CD4-positive, alpha-beta memory T cell (primary cell): ENCODE data around the gene FCGR3B. TPM values are rescaled to one million over a fixed set of nuclear protein-coding genes. Genes with fewer than 3 reads are reported as not detected.
A peak's percentile ranks its signal among the peaks of the same experiment; 100 is the strongest.
"Not testable (repeated sequence)": the region's sequence is repeated elsewhere in the genome, so short reads cannot be mapped to it uniquely, and the experiment has no call there.

Experiments
- CTCF ChIA-PET: fragments of 350-600 bp; sonication (Branson Sonifier 250); formaldehyde crosslinking; loops from one replicate; lab custom pipeline; 2021; ENCODE audit warnings: inconsistent platforms; ENCODE audit not compliant: partially characterized antibody; lab: Charles Lee
- POLR2A ChIA-PET: fragments of 350-600 bp; sonication (Branson Sonifier 250); formaldehyde crosslinking; loops from one replicate; lab custom pipeline; 2021; ENCODE audit not compliant: partially characterized antibody; lab: Charles Lee
- DNase-seq, 5 donors: peaks; one replicate each; pipeline versions ENCODE4 v3.0.0 to v3.0.0-alpha.2; 2020 to 2022; ENCODE audit warnings: mixed read lengths in 1 of 5
- H3K27ac ChIP-seq: one replicate; pipeline ENCODE4 v1.7.0; 2013; ENCODE audit warnings: low read depth, low read length
- H3K27me3 ChIP-seq: 2 replicates; pipeline ENCODE4 v1.7.0; 2013; ENCODE audit warnings: mild to moderate bottlenecking, low read length, moderate library complexity; ENCODE audit not compliant: insufficient read depth
- H3K36me3 ChIP-seq: 2 replicates; pipeline ENCODE4 v1.7.0; 2013; ENCODE audit warnings: mild to moderate bottlenecking, low read length, moderate library complexity; ENCODE audit not compliant: insufficient read depth
- H3K4me1 ChIP-seq: 2 replicates; pipeline ENCODE4 v1.7.0; 2013; ENCODE audit warnings: mild to moderate bottlenecking, low read length, moderate library complexity; ENCODE audit not compliant: insufficient read depth
- H3K4me3 ChIP-seq, 2 donors: one replicate each; pipeline ENCODE4 v1.7.0; 2013; ENCODE audit warnings: low read length in 2 of 2, mild to moderate bottlenecking in 1 of 2
- H3K9me3 ChIP-seq, 2 donors: one replicate each; pipeline ENCODE4 v1.7.0; 2013; ENCODE audit warnings: low read length in 2 of 2, control low read depth in 1 of 2; ENCODE audit not compliant: control insufficient read depth in 1 of 2
- H3K27ac Mint-ChIP-seq, 7 donors: one replicate each; pipeline ENCODE4 v1.8.0; 2020 to 2021; ENCODE audit warnings: mixed read lengths in 7 of 7, mild to moderate bottlenecking in 6 of 7, inconsistent platforms in 3 of 7, moderate library complexity in 3 of 7
- H3K27me3 Mint-ChIP-seq, 2 donors: one replicate each; pipeline ENCODE4 v1.8.0; 2020 to 2021; ENCODE audit warnings: mixed read lengths in 2 of 2
- H3K36me3 Mint-ChIP-seq, 2 donors: one replicate each; pipeline ENCODE4 v1.8.0; 2020 to 2021; ENCODE audit warnings: mixed read lengths in 2 of 2, inconsistent platforms in 1 of 2, mild to moderate bottlenecking in 1 of 2
- H3K4me1 Mint-ChIP-seq, 4 donors: one replicate each; pipeline ENCODE4 v1.8.0; 2020 to 2021; ENCODE audit warnings: mixed read lengths in 4 of 4, mild to moderate bottlenecking in 1 of 4
- H3K4me3 Mint-ChIP-seq, 8 donors: one replicate each; pipeline ENCODE4 v1.8.0; 2020 to 2021; ENCODE audit warnings: mixed read lengths in 8 of 8, mild to moderate bottlenecking in 7 of 8, moderate library complexity in 6 of 8, inconsistent platforms in 3 of 8
- H3K9me3 Mint-ChIP-seq, 8 donors: one replicate each; pipeline ENCODE4 v1.8.0; 2020 to 2021; ENCODE audit warnings: mixed read lengths in 8 of 8, mild to moderate bottlenecking in 5 of 8, inconsistent platforms in 3 of 8, moderate library complexity in 1 of 8
- intact Hi-C: fragments of 100-400 bp; cut with micrococcal nuclease; formaldehyde crosslinking; loops from one replicate; pipeline ENCODE4 v1.15.1; 2023
- polyA plus RNA-seq, 2 donors: library from polyadenylated mRNA; unstranded; fragments of 300-500 nt; fragmentation: Illumina TruSeq; gene quantifications; one replicate each; pipeline ENCODE4 v1.2.3, GENCODE V29; 2021
- total RNA-seq, 2 experiments: library from RNA; stranded (reverse); gene quantifications; one replicate each; pipeline ENCODE4 v1.2.3, GENCODE V29; 2021

The FCGR3B gene
- total and polyA plus RNA-seq, 4 experiments from 2014 or later = not detected

DNA sequence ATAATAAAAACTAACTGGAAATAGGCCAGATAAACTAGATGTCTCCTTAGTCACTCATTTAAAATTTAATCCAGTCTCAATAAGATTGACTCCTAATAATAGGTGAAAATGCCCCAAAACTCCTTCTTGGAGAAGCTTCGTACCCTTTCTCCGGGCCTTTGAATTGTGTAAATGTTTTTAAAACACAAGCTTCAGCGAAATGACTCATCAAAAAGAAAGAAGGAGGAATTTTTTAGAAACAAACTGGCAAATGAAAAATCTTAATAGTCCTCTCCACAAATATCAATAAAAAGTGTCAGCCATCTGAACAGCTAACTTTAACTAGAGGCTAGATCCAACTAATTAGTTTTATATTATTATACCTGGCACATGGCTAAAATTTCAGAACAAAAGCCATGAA lies 33.9 kb downstream of the FCGR3B start:
- H3K36me3 ChIP-seq, DNase-seq, H3K4me1 Mint-ChIP-seq, H3K4me1 ChIP-seq, H3K9me3 ChIP-seq, H3K9me3 Mint-ChIP-seq, H3K27ac ChIP-seq, intact Hi-C loops, H3K4me3 Mint-ChIP-seq, H3K27ac Mint-ChIP-seq, H3K36me3 Mint-ChIP-seq, CTCF ChIA-PET, H3K27me3 ChIP-seq, H3K27me3 Mint-ChIP-seq, POLR2A ChIA-PET, H3K4me3 ChIP-seq: not testable (repeated sequence)

DNA sequence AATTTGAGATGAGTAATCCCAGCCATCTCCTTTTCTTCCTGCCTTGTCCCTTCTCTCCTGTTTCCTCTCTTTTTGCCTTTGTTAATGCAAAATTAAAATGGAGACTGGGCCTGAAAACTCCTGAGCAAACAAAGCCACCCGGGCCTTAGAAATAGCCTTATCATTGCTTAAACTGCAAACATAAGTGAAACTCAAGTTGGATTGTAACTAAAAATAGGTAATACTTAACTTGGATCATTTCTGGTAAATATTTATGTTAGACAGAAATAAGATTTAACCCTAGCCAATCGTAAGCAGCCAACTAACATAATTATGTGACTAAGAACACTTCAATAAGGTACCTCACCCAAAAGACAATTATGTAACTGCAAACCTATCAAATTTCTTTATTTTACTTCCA lies 35.4 kb downstream of the FCGR3B start:
- H3K36me3 Mint-ChIP-seq, H3K4me3 ChIP-seq, H3K27ac ChIP-seq, H3K27me3 Mint-ChIP-seq, H3K4me3 Mint-ChIP-seq, CTCF ChIA-PET, intact Hi-C loops, H3K4me1 Mint-ChIP-seq, H3K9me3 Mint-ChIP-seq, H3K36me3 ChIP-seq, H3K9me3 ChIP-seq, DNase-seq, H3K27me3 ChIP-seq, H3K4me1 ChIP-seq, POLR2A ChIA-PET: not testable (repeated sequence)
- peak overlapping the region in 1 of 7 donors; percentile 83 for H3K27ac Mint-ChIP-seq

DNA sequence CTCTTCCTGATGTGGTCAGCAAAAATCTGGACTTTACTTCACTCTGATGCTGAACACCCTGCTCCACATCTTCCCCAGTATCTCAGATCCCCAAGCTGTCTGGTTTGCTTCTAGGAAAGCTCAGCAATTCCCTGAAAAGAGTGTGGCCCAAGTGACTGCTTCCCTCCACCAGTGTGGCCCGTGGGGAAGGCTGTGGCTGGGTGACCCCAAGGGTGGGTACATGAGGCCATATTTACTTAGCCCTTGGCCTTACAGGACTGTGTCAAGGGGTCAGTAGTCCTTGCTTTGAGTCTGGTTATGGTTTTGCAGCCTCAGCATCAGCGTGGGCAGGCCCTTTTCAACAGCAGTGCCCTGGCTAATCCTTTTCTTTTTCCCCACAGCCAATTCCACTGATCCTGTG lies 35.8 kb downstream of the FCGR3B start:
- DNase-seq, H3K4me1 ChIP-seq, CTCF ChIA-PET, intact Hi-C loops, H3K4me3 Mint-ChIP-seq, H3K27ac ChIP-seq, H3K27me3 Mint-ChIP-seq, H3K4me1 Mint-ChIP-seq, H3K9me3 ChIP-seq, H3K4me3 ChIP-seq, H3K9me3 Mint-ChIP-seq, H3K36me3 Mint-ChIP-seq, POLR2A ChIA-PET, H3K27me3 ChIP-seq, H3K36me3 ChIP-seq: not testable (repeated sequence)
- H3K27ac Mint-ChIP-seq = peak overlapping the region in 1 of 7 donors; percentile 83

DNA sequence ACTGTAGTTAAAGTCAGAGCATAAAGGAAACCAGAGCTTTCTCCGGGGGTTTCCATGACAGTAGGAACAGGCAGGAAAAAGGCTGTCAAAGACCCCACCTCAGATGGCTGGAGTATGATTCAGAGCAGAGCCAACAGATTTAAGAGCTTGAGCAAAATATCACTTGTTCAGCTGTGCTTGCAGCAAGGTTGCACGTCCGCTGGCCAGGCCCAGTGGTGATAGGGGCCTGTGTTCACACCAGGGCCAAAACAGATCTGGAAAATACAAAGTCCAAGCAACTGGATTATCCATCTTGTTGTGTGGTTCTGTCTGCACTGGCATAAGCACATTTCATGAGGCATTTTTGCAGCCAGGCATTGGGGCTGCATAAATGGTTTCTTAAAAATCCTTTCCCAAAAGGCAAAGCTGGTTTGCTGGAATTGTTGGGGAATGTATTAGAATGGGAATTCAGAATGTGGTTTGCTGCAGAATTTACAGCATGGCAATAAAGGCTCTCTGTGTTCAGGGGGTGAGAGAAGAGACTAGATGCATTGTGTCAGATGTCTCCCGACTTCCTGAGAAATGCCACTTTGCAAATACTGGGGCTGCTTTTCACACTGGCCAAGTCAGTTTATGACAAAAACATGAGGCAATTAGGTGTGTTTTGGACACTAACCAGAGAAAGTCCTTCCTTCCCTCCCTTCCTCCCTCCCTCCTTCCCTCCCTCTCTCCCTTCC lies 36.5 kb downstream of the FCGR3B start:
- POLR2A ChIA-PET, intact Hi-C loops, DNase-seq, H3K27ac ChIP-seq, H3K4me1 Mint-ChIP-seq, CTCF ChIA-PET, H3K27ac Mint-ChIP-seq, H3K9me3 ChIP-seq, H3K4me1 ChIP-seq, H3K4me3 ChIP-seq, H3K27me3 Mint-ChIP-seq, H3K27me3 ChIP-seq, H3K36me3 Mint-ChIP-seq, H3K36me3 ChIP-seq, H3K4me3 Mint-ChIP-seq, H3K9me3 Mint-ChIP-seq: not testable (repeated sequence)

DNA sequence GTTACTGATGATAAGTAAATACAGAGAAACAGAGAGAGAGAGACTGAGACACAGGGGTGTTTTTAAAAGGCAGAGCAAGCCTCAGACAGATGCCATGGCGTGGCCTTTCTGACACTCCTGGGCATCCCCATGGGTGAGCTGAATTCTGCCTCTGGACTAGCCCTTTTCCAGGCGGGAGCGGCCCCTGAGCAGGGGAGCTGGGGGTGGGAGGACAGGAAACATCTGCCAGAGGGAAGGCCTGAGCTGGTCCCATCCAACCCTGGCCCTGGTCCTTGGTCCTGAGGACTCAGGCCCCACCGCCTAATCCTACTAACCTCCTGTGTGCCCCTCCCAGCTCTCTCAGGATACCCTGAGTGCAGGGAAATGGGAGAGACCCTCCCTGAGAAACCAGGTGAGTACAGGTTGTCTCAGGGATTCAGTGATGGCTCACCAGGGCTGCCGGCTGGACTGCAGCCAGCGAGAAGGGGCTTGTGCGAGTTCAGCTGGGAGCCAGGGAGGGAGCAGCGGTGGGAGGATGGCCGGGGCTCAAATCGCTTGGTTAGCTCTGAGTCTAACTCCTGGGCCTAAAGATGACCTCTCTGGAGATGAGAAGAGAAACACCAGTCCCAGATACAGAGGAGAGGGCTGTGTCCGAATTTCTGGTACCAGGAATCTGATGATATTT lies 37.8 kb downstream of the FCGR3B start:
- H3K27me3 Mint-ChIP-seq, H3K27ac Mint-ChIP-seq, H3K9me3 Mint-ChIP-seq, intact Hi-C loops, H3K4me3 ChIP-seq, H3K4me1 Mint-ChIP-seq, H3K36me3 Mint-ChIP-seq, DNase-seq, H3K9me3 ChIP-seq, POLR2A ChIA-PET, H3K4me1 ChIP-seq, H3K27ac ChIP-seq, H3K27me3 ChIP-seq, H3K36me3 ChIP-seq, CTCF ChIA-PET, H3K4me3 Mint-ChIP-seq: not testable (repeated sequence)

DNA sequence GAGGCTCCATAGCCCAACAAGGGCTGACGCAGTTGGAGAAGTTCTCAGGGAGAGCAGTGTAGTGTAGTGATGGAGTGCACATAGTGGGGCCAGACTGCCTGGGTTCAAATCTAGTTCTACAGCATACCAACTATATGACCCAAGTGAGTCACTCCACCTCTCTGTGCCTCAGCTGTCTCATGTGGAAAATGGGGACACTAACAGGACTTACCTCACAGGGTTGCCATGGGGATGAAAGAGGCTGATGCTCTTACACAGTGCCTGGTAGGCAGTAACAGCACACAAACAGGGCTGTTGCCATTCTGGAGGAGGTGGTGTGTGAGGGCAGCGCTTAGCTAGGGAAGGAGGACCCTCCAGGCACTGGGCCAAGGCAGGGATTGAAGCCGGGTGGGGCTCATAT lies 38.4 kb downstream of the FCGR3B start:
- not testable (repeated sequence) for H3K27me3 Mint-ChIP-seq

DNA sequence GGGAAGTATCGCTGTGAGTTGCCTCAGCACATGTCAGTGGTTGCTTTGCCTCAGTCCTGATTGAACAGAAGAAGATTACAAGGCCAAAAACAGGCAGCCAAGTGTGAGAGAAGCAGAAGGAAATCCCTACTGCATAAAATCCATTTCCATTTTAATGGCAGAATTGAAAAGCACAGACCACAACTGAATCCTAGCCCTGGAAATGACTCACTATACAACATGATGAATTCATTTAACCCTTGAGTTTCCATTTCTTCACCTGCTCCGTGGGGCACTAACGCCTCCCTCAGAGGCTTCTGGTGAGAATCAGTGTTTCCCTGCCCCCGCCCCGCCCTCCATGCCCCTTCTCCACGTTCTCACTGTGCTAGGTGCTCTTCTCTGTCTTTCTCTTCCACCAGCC lies 41.1 kb downstream of the FCGR3B start:
- POLR2A ChIA-PET, H3K27me3 ChIP-seq, H3K36me3 ChIP-seq, H3K4me1 Mint-ChIP-seq, intact Hi-C loops, H3K4me1 ChIP-seq, H3K9me3 ChIP-seq, H3K4me3 ChIP-seq, H3K27me3 Mint-ChIP-seq, H3K27ac ChIP-seq, H3K9me3 Mint-ChIP-seq, CTCF ChIA-PET, H3K27ac Mint-ChIP-seq, DNase-seq, H3K4me3 Mint-ChIP-seq, H3K36me3 Mint-ChIP-seq: not testable (repeated sequence)

More for the DNA sequence above, 38.4 kb downstream of the FCGR3B start:
- H3K4me1 Mint-ChIP-seq, H3K36me3 Mint-ChIP-seq, H3K4me1 ChIP-seq, DNase-seq, CTCF ChIA-PET, POLR2A ChIA-PET, H3K36me3 ChIP-seq, H3K4me3 ChIP-seq, H3K9me3 ChIP-seq, H3K27ac Mint-ChIP-seq, intact Hi-C loops, H3K27ac ChIP-seq, H3K27me3 ChIP-seq, H3K4me3 Mint-ChIP-seq, H3K9me3 Mint-ChIP-seq: not testable (repeated sequence)
